ENCODE data around the gene ITIH5.

The ITIH5 gene

GRCh38 chr10:7518693-7519092 lies 148.1 kb downstream of the ITIH5 start:
- no peak for DNase-seq (ENCODE audit: low spot score)

DNA sequence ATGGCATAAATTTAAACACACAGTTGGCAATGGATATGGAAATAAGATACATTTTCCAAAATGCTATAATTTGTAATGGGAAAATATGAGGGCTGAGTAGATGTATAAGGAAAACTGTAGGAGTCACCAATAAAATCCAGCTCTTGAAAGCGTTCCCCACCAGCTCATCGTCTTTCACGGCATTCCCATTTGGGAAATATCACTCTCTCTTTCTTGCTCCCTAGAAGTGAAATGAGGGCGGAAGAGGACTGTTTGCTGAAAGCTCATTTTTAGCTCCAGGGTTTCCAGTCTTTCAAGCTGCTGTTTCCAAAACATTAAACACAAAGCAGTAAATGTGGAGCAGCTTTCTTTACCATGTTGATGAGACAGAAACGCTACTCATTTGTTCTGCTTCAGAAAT lies 151.3 kb downstream of the ITIH5 start:
- no peak for DNase-seq (ENCODE audit: low spot score)

- DNase-seq (ENCODE audit: low spot score) = no peak
Observed at GRCh38 chr10:7513936-7514335, 152.8 kb downstream of the ITIH5 start.

GRCh38 chr10:7513455-7513854 lies 153.3 kb downstream of the ITIH5 start:
- DNase-seq (ENCODE audit: low spot score) = no peak

- no peak for DNase-seq (ENCODE audit: low spot score)
Observed at GRCh38 chr10:7512487-7512886, 154.3 kb downstream of the ITIH5 start.

GRCh38 chr10:7511612-7512011 lies 155.2 kb downstream of the ITIH5 start:
- DNase-seq (ENCODE audit: low spot score) = no peak

Measured in kidney capillary endothelial cell (primary cell).